ENCODE measurements around the gene TTLL11. TPM values are rescaled to one million over a fixed set of nuclear protein-coding genes. Genes with fewer than 3 reads are reported as not detected.

TTLL11 gene
- total RNA-seq, 4 donors from 2014 or later = 20.5 to 41.3 (median 27.6) TPM

GRCh38 chr9:122111413-122112085 lies 18.4 kb upstream of the TTLL11 start:
- peaks cover 12 to 22% (median 19%) of the 10 kb centered on the region in 4 donors for H3K4me1 ChIP-seq
- intact Hi-C loops (cut with DNase I) = no loop called here
- 85% methylated on average over 9 of the region's 9 CpGs for WGBS
- H3K4me3 ChIP-seq = no peak overlapping the region
- H3K27ac ChIP-seq (replicated peaks in 1 of 4) = no peak overlapping the region
- no peaks in the 10 kb centered on the region for H3K27me3 ChIP-seq
- H3K36me3 ChIP-seq = no peaks in the 10 kb centered on the region
- no peaks in the 10 kb centered on the region for H3K9me3 ChIP-seq
- TF ChIP-seq POLR2A (IDR thresholded peaks at IDR 0.05; ENCODE audit: low read depth) = no peak
- TF ChIP-seq CTCF (IDR thresholded peaks at IDR 0.05) = no peak
- no peak for TF ChIP-seq EP300 (IDR thresholded peaks at IDR 0.05)
- TF ChIP-seq POLR2AphosphoS5 (IDR thresholded peaks at IDR 0.05) = no peak
- DNase-seq (ENCODE audit: extremely low spot score) = no peak

- TF ChIP-seq POLR2AphosphoS5 (IDR thresholded peaks at IDR 0.05) = no peak
- TF ChIP-seq POLR2A (IDR thresholded peaks at IDR 0.05; ENCODE audit: low read depth) = no peak
- TF ChIP-seq CTCF (IDR thresholded peaks at IDR 0.05) = no peak
- no peak for TF ChIP-seq EP300 (IDR thresholded peaks at IDR 0.05)
- 79% methylated on average over 6 of the region's 7 CpGs for WGBS
- DNase-seq (ENCODE audit: extremely low spot score) = no peak
- peaks cover 12 to 28% (median 25%) of the 10 kb centered on the region in 4 donors for H3K4me1 ChIP-seq
- H3K36me3 ChIP-seq = no peaks in the 10 kb centered on the region
- H3K27me3 ChIP-seq = no peaks in the 10 kb centered on the region
- H3K27ac ChIP-seq (replicated peaks in 1 of 4) = no peak overlapping the region
- H3K9me3 ChIP-seq = no peaks in the 10 kb centered on the region
- no peak overlapping the region for H3K4me3 ChIP-seq
- intact Hi-C loops (cut with DNase I) = no loop called here
Observed at GRCh38 chr9:122110100-122110833, 17.2 kb upstream of the TTLL11 start.

GRCh38 chr9:122109035-122109813 lies 16.1 kb upstream of the TTLL11 start:
- H3K27me3 ChIP-seq = no peaks in the 10 kb centered on the region
- intact Hi-C loops (cut with DNase I) = no loop called here
- DNase-seq (ENCODE audit: extremely low spot score) = no peak
- H3K27ac ChIP-seq (replicated peaks in 1 of 4) = peak overlapping the region in 1 of 4 donors; percentile 76
- H3K4me3 ChIP-seq = no peak overlapping the region
- no peaks in the 10 kb centered on the region for H3K9me3 ChIP-seq
- TF ChIP-seq POLR2A (IDR thresholded peaks at IDR 0.05; ENCODE audit: low read depth) (no peak), CTCF (IDR thresholded peaks at IDR 0.05) (no peak), EP300 (IDR thresholded peaks at IDR 0.05) (no peak), POLR2AphosphoS5 (IDR thresholded peaks at IDR 0.05) (no peak)
- peaks cover 12 to 28% (median 25%) of the 10 kb centered on the region in 4 donors for H3K4me1 ChIP-seq
- no peaks in the 10 kb centered on the region for H3K36me3 ChIP-seq
- WGBS = 81% methylated on average over 3 of the region's 3 CpGs

GRCh38 chr9:122107291-122107805 lies 14.2 kb upstream of the TTLL11 start:
- H3K27me3 ChIP-seq = no peaks in the 10 kb centered on the region
- peaks cover 12 to 28% (median 25%) of the 10 kb centered on the region in 4 donors for H3K4me1 ChIP-seq
- no peaks in the 10 kb centered on the region for H3K36me3 ChIP-seq
- TF ChIP-seq CTCF (IDR thresholded peaks at IDR 0.05) (no peak), POLR2AphosphoS5 (IDR thresholded peaks at IDR 0.05) (peak; percentile 44 to 61)
- no peak for DNase-seq (ENCODE audit: extremely low spot score)
- H3K27ac ChIP-seq (replicated peaks in 1 of 4) = peak overlapping the region; percentile 62 to 76 (median 71)
- WGBS = 41% methylated on average over 7 of the region's 7 CpGs
- intact Hi-C loops (cut with DNase I) = no loop called here
- no peaks in the 10 kb centered on the region for H3K9me3 ChIP-seq
- H3K4me3 ChIP-seq = no peak overlapping the region

All from esophagus muscularis mucosa (tissue), 4 donors.